HG02970 (cell line): Measurements from ENCODE around the gene TMEM94.
A peak's percentile ranks its signal among the peaks of the same experiment; 100 is the strongest.
"Not testable (repeated sequence)": the region's sequence is repeated elsewhere in the genome, so short reads cannot be mapped to it uniquely, and the experiment has no call there.

ENCODE experiments used
- ATAC-seq: cut with Tn5 transposase; IDR thresholded peaks from one replicate; pipeline ENCODE4 v1.9.1; 2021; ENCODE audit warnings: mild to moderate bottlenecking, moderate library complexity, moderate number of reproducible peaks; ENCODE audit not compliant: unreplicated experiment, low FRiP score

TMEM94 gene

GRCh38 chr17:75456417-75457046 lies at the start of gene TMEM94:
Gene TMEM94 (plus strand): TSS chr17:75456635. CDS start chr17:75471906, 15,271 bp downstream.
- ATAC-seq: peak; percentile 94

GRCh38 chr17:75407655-75408352 lies 48.6 kb upstream of the TMEM94 start:
- no peak for ATAC-seq

- no peak for ATAC-seq
Observed at GRCh38 chr17:75410141-75410540, 46.3 kb upstream of the TMEM94 start.

- no peak for ATAC-seq
Observed at GRCh38 chr17:75411328-75412067, 44.9 kb upstream of the TMEM94 start.

- ATAC-seq: no peak
Observed at GRCh38 chr17:75412455-75413317, 43.7 kb upstream of the TMEM94 start.

- no peak for ATAC-seq
Observed at GRCh38 chr17:75414488-75414887, 41.9 kb upstream of the TMEM94 start.

GRCh38 chr17:75416006-75416405 lies 40.4 kb upstream of the TMEM94 start:
- ATAC-seq: no peak

- ATAC-seq: no peak
Observed at GRCh38 chr17:75417054-75417580, 39.3 kb upstream of the TMEM94 start.

- no peak for ATAC-seq
Observed at GRCh38 chr17:75418531-75418930, 37.9 kb upstream of the TMEM94 start.

- no peak for ATAC-seq
Observed at GRCh38 chr17:75428543-75429469, 27.6 kb upstream of the TMEM94 start.

GRCh38 chr17:75430159-75430974 lies 26.1 kb upstream of the TMEM94 start:
- ATAC-seq: no peak

- ATAC-seq: no peak
Observed at GRCh38 chr17:75433218-75433783, 23.1 kb upstream of the TMEM94 start.

GRCh38 chr17:75434433-75434832 lies 22.0 kb upstream of the TMEM94 start:
- ATAC-seq: not testable (repeated sequence)

- ATAC-seq: not testable (repeated sequence)
Observed at GRCh38 chr17:75437404-75437803, 19.0 kb upstream of the TMEM94 start.

- ATAC-seq: no peak
Observed at GRCh38 chr17:75439287-75439686, 17.1 kb upstream of the TMEM94 start.

GRCh38 chr17:75440738-75441448 lies 15.5 kb upstream of the TMEM94 start:
- no peak for ATAC-seq
